Measurements from ENCODE around the gene THNSL1. TPM values are rescaled to one million over a fixed set of nuclear protein-coding genes. Genes with fewer than 3 reads are reported as not detected.

The THNSL1 gene
- total and polyA plus RNA-seq, 2 of the 13 experiments (the other 11 are each of a cell fraction or from before 2014, with no cell fraction given) = 1.3 to 3.8 TPM

DNA sequence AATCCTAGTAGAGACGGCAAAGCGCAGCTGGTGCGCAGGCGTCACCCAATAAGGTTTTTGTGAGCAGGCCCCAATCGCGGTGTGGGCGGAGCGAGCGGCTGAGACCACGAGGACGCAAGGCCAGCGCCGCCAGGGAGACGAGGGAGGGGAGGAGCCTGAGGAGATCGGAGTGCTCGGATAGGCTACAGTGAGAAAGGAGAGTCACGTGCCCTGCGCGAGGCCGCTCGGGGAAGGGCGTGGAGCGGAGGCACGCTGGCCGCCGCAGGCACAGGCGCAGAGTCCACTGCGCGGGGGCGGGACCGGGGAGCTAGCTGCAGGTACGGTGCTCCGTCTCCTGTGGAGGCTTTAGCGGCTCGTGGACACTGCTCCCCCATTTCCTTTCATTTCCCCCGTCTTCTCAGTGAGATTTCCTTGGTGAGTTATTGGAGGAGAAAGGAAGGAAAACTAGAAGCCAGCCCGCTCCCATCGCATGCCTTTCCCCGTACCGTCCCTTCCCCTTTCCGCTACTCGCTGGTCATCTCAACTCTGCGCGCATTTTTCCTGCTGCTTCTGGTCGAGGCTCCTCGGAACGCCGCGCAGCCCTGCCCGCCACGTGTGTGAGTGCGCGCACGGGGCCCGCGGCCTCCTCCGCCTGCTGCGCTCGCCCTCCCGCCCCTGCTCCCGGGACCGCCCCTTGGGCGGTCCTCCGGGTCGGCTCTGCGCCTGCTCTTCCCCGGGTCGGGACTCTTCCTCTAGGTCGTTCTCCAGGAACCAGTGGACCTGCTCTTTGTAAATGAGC lies at the start of gene THNSL1 (continued):
- TF ChIP-seq, protein P1, sequence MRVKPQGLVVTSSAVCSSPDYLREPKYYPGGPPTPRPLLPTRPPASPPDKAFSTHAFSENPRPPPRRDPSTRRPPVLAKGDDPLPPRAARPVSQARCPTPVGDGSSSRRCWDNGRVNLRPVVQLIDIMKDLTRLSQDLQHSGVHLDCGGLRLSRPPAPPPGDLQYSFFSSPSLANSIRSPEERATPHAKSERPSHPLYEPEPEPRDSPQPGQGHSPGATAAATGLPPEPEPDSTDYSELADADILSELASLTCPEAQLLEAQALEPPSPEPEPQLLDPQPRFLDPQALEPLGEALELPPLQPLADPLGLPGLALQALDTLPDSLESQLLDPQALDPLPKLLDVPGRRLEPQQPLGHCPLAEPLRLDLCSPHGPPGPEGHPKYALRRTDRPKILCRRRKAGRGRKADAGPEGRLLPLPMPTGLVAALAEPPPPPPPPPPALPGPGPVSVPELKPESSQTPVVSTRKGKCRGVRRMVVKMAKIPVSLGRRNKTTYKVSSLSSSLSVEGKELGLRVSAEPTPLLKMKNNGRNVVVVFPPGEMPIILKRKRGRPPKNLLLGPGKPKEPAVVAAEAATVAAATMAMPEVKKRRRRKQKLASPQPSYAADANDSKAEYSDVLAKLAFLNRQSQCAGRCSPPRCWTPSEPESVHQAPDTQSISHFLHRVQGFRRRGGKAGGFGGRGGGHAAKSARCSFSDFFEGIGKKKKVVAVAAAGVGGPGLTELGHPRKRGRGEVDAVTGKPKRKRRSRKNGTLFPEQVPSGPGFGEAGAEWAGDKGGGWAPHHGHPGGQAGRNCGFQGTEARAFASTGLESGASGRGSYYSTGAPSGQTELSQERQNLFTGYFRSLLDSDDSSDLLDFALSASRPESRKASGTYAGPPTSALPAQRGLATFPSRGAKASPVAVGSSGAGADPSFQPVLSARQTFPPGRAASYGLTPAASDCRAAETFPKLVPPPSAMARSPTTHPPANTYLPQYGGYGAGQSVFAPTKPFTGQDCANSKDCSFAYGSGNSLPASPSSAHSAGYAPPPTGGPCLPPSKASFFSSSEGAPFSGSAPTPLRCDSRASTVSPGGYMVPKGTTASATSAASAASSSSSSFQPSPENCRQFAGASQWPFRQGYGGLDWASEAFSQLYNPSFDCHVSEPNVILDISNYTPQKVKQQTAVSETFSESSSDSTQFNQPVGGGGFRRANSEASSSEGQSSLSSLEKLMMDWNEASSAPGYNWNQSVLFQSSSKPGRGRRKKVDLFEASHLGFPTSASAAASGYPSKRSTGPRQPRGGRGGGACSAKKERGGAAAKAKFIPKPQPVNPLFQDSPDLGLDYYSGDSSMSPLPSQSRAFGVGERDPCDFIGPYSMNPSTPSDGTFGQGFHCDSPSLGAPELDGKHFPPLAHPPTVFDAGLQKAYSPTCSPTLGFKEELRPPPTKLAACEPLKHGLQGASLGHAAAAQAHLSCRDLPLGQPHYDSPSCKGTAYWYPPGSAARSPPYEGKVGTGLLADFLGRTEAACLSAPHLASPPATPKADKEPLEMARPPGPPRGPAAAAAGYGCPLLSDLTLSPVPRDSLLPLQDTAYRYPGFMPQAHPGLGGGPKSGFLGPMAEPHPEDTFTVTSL (CRISPR knock-in tag; IDR thresholded peaks at IDR 0.05; ENCODE audit: borderline replicate concordance) = peak; percentile 76
- TF ChIP-seq TBL1XR1 (IDR thresholded peaks at IDR 0.05; ENCODE audit: borderline replicate concordance, low read length, partially characterized antibody) (no peak), TBX2 (CRISPR knock-in tag; IDR thresholded peaks at IDR 0.05; ENCODE audit: borderline replicate concordance) (peak; percentile 86; the same call in 1 of the 2 replicates), PAX8 (CRISPR knock-in tag; IDR thresholded peaks at IDR 0.05; ENCODE audit: borderline replicate concordance) (no peak), NCOR1 (IDR thresholded peaks at IDR 0.05; ENCODE audit: borderline replicate concordance, low read length) (peak; percentile 24; the same call in 1 of the 2 replicates), ZNF20 (CRISPR knock-in tag; IDR thresholded peaks at IDR 0.05) (0 out of 2 replicates have a peak, but pooled peaks have one; percentile 70), KLF11 (CRISPR knock-in tag; IDR thresholded peaks at IDR 0.05) (peak; percentile 52; the same call in 1 of the 2 replicates), DR1 (CRISPR knock-in tag; IDR thresholded peaks at IDR 0.05) (peak; percentile 72), PHB2 (IDR thresholded peaks at IDR 0.05; ENCODE audit: partially characterized antibody) (no peak), MTA3 (CRISPR knock-in tag; IDR thresholded peaks at IDR 0.05) (no peak)
- TF ChIP-seq, protein P2, sequence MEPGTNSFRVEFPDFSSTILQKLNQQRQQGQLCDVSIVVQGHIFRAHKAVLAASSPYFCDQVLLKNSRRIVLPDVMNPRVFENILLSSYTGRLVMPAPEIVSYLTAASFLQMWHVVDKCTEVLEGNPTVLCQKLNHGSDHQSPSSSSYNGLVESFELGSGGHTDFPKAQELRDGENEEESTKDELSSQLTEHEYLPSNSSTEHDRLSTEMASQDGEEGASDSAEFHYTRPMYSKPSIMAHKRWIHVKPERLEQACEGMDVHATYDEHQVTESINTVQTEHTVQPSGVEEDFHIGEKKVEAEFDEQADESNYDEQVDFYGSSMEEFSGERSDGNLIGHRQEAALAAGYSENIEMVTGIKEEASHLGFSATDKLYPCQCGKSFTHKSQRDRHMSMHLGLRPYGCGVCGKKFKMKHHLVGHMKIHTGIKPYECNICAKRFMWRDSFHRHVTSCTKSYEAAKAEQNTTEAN (CRISPR knock-in tag; conservative IDR thresholded peaks at IDR 0.05) = peak; percentile 90
- TF ChIP-seq, protein P3, sequence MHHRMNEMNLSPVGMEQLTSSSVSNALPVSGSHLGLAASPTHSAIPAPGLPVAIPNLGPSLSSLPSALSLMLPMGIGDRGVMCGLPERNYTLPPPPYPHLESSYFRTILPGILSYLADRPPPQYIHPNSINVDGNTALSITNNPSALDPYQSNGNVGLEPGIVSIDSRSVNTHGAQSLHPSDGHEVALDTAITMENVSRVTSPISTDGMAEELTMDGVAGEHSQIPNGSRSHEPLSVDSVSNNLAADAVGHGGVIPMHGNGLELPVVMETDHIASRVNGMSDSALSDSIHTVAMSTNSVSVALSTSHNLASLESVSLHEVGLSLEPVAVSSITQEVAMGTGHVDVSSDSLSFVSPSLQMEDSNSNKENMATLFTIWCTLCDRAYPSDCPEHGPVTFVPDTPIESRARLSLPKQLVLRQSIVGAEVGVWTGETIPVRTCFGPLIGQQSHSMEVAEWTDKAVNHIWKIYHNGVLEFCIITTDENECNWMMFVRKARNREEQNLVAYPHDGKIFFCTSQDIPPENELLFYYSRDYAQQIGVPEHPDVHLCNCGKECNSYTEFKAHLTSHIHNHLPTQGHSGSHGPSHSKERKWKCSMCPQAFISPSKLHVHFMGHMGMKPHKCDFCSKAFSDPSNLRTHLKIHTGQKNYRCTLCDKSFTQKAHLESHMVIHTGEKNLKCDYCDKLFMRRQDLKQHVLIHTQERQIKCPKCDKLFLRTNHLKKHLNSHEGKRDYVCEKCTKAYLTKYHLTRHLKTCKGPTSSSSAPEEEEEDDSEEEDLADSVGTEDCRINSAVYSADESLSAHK (CRISPR knock-in tag; IDR thresholded peaks at IDR 0.05; ENCODE audit: borderline replicate concordance) = no peak
- TF ChIP-seq, protein P4, sequence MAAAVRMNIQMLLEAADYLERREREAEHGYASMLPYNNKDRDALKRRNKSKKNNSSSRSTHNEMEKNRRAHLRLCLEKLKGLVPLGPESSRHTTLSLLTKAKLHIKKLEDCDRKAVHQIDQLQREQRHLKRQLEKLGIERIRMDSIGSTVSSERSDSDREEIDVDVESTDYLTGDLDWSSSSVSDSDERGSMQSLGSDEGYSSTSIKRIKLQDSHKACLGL (CRISPR knock-in tag; IDR thresholded peaks at IDR 0.05) = peak; percentile 88
- TF ChIP-seq, protein P5, sequence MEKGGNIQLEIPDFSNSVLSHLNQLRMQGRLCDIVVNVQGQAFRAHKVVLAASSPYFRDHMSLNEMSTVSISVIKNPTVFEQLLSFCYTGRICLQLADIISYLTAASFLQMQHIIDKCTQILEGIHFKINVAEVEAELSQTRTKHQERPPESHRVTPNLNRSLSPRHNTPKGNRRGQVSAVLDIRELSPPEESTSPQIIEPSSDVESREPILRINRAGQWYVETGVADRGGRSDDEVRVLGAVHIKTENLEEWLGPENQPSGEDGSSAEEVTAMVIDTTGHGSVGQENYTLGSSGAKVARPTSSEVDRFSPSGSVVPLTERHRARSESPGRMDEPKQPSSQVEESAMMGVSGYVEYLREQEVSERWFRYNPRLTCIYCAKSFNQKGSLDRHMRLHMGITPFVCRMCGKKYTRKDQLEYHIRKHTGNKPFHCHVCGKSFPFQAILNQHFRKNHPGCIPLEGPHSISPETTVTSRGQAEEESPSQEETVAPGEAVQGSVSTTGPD (CRISPR knock-in tag; IDR thresholded peaks at IDR 0.05) = no peak
- TF ChIP-seq, protein P6, sequence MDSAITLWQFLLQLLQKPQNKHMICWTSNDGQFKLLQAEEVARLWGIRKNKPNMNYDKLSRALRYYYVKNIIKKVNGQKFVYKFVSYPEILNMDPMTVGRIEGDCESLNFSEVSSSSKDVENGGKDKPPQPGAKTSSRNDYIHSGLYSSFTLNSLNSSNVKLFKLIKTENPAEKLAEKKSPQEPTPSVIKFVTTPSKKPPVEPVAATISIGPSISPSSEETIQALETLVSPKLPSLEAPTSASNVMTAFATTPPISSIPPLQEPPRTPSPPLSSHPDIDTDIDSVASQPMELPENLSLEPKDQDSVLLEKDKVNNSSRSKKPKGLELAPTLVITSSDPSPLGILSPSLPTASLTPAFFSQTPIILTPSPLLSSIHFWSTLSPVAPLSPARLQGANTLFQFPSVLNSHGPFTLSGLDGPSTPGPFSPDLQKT (CRISPR knock-in tag; IDR thresholded peaks at IDR 0.05; ENCODE audit: borderline replicate concordance) = peak; percentile 69; the same call in 1 of the 2 replicates
